AG20443 (cell line): ENCODE results near the gene RAB11FIP4.

Experiments used
- DNase-seq: peaks from one replicate; pipeline ENCODE4 v3.0.0; 2012; ENCODE audit warnings: low spot score, mixed read lengths

RAB11FIP4 gene

DNA sequence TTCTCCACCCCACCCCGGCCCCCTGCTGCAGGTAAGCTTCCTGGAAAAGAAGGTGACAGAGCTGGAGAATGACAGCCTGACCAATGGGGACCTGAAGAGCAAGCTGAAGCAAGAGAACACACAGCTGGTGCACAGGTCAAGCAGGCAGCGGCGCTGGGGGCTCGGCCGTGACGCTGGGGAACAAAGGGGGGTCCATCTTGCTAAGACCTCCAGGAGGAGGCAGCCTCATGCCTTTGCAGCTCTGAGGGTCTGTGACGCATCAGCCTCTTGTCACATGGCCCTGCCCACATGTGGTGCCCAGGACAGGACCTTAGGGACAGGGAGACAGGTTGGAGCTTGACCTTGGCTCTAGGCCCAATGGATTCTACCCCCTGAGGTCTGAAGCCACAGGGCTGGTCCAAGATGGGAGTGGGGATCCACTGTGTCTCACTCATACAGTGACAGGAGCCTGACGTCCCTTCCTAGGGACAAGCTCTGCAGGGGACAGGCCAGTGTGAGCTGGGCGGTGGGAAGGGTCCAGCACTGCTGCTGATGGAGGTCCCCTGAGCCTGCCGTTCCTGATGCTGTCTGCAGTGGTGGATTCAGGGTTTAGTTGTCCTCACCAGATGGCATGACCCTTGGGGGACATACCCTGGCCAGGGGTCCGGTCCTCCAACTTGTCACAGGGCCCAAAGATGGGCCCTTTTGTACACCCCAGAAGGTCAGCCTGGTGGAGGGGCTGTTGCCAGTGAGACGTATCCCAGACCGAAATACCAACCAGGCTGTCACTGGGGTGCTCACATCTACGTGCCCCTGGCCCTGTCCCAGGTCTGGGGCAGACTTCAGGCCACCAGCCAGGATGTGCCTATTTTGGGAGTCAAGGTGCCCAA, 132.6 kb downstream of the RAB11FIP4 start:
- no peak for DNase-seq

DNA sequence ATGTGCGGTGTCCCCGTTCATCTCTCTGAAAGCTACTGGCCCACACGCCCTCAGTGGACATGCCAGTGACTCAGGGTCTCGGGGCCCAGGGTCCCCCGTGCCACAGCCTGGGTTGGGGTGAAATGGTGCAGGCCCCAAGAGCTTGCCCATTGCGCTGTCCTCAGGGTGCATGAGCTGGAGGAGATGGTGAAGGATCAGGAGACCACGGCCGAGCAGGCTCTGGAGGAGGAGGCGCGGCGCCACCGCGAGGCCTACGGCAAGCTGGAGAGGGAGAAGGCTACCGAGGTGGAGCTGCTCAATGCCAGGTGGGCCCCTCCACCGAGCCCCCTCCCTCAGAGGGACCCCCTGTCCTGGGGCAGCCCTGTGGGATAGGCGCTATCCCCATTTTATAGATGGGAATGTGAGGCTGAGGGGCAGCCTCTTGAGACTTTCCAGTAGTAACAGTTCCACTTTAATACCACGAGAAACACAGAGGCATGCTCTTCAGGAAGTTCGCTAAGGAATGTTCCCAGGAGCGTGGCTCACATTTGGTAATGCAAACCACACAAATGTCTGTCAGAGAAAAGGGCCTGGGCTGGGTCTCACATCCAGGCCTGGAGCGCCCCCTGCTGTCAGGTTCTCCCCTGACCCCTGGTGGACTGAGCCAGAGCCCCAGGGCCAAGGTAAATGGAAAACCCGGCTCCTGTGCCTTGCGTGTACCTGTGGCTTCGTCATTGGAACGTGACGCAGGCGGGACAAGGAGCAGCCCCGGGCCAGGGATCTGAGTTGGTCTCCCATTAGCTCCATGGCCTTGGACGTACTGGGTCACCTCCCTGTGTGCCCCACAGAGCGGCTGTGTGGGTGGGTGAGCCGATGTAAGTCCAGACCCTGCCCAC, 133.7 kb downstream of the RAB11FIP4 start:
- peak; percentile 94 for DNase-seq

DNA sequence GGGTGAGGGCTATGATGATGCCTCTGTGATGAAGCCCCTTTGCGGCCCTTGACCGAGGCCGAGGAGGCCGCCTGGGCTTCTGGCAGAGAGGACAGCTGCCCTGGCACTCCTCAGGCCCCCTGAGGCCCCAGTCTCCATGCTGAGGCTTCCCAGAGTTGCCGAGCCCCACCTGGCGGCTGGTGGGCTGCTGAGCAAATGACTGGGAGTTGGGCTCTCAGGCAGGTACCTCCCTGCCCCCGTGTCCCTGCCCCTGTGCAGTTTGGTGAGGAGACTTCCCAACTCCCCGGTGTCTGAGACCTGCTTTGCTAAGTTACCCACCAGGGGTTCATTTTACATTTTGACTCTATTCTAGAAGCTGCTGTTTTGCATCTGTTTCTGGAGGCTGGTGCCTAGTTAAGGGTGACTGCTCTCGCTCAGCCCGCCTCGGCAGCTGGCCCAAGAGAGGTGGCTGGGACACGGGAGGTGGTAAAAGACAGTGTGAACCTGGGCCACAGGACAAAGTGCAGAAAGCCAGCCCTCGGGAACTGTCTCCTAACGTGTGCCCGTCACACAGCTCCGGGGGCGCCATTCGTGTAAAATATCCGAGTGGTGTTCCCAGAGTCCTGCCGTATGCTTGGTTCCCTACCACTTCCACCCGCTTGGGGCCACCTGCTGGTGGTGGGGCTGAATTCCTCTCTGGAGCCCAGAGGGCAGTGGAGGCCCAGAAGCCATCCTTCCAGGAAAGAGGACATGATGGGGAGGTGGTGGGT, 134.5 kb downstream of the RAB11FIP4 start:
- DNase-seq: peak; percentile 61

DNA sequence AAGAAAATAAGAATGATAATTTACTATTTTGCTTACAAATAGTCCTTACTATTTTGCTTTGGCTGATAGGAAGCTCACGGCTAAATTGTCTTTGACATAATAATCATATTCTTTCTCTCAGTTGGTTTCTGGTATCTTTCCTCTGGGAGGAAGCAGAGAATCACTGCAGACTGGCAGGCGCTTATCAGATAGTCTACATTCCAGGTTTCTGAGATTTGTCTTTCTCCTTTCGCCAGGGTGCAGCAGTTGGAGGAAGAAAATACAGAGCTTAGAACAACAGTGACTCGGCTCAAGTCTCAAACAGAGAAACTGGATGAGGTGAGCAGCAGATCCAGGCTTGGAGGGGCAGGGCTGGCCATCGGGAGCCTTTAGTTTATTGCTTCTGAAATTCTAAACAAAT, 136.1 kb downstream of the RAB11FIP4 start:
- DNase-seq: no peak

DNA sequence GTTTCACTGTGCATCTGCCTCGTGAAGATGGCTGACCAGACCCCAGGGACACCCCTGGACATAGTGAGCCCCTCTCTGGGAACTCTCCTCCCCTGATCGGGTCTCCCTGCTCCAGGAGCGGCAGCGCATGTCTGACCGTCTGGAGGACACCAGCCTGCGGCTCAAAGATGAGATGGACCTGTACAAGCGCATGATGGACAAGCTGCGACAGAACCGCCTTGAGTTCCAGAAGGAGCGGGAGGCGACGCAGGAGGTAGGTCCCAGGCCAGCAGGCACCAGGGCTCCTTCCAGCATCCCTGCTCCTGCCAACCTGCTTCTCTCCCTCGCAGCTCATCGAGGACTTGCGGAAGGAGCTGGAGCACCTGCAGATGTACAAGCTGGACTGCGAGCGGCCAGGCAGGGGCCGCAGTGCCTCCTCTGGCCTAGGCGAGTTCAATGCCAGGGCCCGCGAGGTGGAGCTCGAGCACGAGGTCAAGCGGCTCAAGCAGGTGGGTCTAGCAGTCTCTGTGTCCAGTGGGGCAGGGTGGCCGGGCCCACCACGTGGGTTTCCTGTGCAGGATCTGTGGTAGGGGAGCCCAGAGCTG, 136.9 kb downstream of the RAB11FIP4 start:
- DNase-seq: no peak

DNA sequence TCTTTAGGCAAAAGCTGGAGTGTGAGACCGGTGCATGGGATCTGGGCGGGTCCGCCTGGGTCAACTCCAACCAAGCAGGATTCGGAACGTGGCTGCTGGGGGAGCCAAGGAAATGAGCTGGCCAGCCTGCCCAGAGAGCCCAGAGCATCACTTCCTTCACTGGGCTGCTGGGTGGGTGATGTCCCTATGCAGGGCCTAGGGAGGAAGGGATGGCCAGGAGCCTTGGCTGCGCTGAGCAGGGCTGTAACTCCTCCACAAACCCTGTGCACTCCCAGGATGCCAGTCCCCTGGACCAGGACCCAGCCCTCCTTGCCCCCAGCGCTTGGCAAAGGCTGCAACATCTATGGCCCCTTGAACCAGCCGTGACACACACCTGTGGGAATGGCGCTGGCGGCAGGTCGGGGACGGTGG, 138.4 kb downstream of the RAB11FIP4 start:
- no peak for DNase-seq

DNA sequence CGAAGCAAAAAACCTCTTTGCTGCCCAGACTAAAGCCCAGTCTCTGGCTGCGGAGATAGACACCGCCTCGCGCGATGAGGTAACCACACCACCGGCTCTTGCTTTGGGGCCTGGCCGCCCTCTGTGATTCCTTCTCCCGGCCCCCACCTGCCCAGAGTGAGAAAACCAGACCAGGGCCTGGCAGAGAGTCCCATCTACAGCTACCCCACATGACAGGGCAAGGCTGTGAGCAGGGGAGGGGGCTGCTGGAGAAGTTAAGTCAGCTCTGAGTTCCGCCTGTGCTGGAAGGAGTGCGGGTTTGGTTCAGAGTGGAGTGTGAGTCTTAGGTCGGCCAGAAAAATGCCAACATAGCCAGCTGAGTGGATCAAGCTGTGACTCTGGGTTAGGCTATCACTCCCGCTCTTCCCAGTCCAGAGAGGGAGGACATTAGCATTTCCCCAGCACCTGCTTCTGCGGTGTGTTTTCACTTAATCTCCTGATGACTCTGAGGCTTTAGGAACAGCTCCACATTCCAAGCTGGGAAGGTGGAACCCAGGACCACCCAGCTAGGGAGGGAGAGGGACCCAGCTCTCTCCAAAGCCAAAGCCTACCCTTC, 139.0 kb downstream of the RAB11FIP4 start:
- DNase-seq: no peak

DNA sequence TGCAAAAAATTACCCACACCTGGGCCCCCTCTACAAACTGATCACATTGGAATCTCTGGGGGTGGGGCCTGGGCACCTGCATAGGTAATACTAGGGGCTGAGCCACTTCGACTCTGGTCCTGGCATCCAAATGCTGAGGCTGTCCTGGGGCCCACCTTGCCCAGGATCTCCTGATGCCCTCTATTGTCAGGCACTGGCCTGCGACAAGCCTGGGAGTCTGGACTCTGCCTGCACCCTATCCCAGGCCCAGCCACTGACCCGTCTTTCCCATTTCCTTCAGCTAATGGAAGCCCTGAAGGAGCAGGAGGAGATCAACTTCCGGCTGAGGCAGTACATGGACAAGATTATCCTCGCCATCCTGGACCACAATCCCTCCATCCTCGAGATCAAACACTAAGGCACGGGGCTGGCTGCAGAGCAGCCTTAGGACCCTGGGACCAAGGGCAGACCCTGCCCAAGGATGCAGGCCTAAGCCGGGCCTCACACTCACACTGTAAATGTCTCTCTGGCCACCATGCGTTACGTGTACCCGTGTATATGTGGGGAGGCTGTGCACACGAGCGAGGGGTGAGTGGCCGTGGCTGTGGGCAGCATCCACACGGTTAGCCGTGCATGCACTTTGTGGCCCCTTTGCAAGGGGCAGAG, 140.0 kb downstream of the RAB11FIP4 start:
- DNase-seq: no peak

DNA sequence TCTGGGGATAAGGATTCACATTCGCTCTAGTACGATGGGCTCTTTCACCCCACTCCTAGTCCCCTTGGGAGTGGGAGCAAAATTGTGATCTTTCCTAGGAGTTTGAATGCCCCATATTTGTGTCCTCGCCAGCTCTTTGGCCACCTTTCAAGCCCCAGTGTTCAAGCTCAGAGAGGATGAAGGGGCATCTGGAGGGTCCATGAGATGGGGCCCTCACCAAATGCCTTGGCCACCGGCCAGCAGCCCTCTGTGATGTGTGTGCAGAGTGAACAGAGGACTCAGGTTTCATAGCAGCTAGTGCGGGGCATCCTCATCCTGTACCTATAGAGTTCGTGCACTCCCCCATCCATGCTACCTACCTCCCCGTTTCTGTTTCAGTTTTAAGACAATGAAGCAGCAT, 140.6 kb downstream of the RAB11FIP4 start:
- no peak for DNase-seq

DNA sequence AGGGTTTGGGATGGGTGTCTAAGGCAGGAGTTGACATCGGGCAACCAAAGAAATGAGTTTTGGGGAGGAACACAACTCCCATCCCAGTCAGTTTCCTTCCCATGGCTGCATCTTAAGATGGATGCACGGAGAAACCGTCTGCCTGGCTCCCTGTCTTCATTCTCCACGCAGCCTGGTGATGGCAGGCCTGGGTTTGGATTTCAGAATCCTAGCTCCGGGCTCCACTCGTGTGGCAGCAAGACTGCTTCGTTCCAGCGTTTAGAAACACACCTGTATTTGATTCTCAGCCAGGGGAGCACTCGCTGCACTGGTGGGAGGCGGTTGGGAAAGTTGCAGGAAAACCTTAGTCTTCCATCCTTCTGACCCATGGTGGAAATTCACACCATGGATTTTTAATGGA, 141.1 kb downstream of the RAB11FIP4 start:
- DNase-seq: no peak

DNA sequence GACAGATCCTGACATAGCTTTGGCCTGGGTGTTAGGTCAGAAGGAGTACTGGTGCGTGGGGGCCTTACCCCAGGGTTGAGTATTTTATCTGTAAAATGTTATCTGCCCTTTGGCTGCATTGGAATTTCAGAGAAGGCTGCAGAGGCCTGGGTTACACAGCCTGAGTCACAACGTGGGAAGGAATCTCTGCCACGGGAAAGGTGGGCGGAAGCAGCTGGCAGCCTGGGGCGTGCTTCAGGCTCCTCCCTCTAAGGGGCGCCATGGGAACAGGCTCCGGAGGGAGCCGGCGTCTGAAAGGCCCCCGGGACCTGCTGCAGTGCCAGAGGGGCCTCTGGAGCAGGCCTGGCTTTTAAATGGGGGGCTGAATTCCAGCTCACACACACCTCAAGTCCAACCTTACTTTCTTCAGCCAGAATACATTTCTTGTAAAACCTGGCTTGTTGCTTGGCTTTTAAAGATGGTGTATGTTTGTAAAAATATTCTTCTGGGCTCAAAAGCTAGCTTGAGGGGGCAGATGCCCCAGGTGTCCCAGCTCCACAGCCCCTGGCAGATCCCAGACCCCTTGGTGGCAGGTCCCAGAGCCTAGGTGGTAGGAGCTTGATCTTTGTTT, 142.2 kb downstream of the RAB11FIP4 start:
- DNase-seq: peak; percentile 90

DNA sequence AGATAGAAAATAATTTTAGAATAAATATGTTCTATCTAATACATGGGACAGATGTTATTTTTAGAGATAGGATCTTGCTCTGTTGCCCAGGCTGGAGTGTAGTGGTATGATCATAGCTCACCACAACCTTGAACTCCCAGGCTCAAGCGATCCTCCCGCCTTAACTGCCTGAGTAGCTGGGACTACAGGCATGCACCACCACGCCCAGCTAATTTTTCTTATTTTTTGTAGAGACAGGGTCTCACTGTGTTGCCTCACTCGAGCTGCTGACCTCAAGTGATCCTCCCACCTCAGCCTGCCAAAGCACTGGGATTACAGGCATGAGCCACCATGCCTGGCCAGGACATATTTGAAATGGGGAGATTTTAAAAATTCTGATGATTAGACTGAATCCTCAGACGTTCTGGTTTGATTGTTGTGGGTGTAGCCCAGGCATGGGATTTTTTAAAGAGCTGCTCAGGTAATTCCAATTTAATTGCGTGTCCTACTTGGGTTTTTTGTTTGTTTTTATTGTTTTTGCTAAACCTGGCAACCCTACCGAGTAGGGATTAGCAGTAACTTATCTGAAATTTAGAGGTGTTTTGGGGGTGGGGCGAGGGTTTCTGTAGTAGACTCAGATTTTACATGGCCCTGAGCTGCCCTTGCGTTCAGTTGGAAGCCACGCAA, 142.9 kb downstream of the RAB11FIP4 start:
- no peak for DNase-seq

DNA sequence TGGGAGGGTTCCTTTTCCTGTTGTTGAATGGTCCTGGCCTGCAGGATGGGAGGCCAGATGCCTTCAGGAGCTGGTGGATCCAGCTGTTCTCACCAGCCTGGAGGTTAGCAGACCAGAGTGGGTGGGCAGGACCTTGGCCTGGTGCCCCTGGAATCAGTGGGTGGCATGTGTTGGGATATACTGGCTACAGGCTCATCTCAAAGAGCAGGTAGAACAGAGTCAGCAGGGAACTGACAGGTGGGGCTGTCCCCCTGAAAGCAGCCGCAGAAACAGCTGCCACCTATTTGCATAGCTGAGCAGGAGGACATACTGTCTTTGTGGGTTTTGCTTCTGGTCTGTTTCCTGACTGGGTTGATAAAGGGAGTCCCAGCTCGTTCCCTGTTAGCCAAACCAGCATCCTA, 144.1 kb downstream of the RAB11FIP4 start:
- DNase-seq: no peak

DNA sequence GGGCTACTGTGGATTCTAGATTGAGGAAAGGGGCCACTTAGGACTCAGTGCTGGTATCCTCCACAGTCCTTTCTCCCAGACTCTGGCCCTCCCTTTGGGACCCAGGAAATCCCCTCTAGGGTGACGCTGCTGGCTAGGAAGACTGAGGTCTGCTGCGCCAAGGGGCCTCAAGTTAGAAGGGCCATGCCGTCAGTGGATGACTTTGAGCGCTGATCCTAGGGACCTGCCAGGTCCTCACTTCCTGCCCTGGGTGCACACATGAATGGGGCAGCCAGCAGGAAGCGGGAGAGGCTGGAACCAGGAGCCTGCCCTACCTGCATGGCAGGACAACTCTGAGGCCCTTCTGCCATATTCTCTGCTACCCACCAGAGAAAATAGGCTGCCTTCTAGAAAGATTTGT, 145.0 kb downstream of the RAB11FIP4 start:
- DNase-seq: no peak

DNA sequence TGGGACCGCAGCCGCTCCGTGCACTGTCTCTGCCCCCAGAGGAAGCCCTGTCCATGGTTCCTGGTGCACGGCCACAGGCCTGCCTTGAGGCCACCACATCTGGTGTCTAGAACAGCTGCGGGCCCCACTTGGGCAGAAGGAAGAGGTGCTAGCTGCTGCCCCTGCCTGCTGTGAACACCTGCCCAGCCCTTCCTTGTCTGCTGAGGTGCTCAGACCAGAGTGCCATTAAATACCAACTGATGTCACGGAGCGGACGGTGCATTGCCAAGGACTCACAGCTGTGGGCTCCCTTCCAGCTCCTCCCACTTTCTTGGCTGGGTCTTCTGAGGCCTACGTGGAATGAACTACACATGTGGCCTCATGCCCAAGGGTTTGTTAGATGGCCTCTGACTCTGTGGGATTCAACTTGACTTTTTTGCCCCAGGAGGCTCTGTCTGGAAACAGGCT, 146.1 kb downstream of the RAB11FIP4 start:
- DNase-seq: no peak

DNA sequence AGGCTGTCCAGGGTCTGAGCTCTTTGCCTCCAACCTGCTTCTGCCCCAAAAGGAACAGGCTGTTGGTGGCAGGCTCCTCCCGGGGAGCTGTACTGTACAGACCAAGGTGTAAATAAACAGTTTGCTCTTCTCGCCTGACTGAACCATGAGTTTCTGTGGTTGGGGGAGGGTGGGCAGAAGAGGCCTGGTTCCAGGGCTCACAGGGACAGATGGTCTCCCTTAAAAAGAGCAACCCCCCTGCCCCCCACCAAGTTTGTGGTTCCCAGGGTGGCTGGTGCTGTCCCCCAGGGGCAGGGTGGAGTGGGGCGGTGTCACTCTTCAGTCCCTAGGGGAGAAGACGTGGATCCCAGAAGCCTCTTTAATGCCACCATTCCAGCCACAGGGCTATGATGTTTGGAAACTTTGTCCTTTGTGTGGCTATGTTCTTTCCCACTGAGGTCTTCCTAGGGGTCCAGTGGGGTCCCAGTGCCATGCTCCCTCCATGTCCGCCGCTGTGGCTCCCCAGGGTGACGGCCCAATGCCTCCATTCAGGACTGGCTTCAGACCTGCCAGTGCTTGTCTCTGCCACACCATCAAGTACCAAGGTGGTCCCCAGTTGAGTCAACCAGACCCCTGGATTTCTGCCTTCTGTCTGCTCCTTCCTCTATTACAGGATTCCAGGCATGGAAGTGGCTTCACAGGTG, 146.7 kb downstream of the RAB11FIP4 start:
- DNase-seq: no peak

DNA sequence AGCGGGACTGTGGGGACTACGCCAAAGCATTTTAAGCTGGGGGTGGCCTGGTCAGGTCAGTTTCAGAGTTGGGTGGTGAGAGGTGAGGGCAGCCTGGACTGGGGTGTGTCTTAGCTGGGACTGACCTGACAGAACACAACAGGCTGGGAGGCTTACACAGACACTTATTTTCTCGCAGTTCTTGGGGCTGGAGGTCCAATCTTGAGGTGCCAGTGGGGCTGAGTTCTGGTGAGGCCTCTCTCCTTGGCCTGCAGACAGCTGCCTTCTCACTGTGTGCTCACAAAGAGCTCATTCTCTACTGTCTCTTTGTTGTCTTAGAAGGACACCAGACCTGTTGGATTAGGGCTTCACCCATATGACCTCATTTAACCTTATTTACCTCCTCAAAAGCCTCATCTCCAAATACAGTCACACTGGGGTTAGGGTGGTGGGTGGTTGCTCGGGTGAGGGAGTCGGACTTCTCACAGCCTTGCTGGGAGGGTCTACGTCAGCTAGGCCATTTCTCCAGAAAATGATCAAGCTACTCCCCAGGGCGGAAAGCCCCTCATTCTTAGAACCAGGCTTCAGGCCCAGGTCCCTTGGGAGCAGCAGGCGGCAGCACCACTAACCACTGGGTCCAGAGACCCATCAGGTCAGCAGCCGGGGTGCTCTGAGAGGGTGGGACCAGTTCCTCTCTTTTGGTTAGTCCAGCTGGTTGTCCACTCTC, 149.3 kb downstream of the RAB11FIP4 start:
- no peak for DNase-seq

DNA sequence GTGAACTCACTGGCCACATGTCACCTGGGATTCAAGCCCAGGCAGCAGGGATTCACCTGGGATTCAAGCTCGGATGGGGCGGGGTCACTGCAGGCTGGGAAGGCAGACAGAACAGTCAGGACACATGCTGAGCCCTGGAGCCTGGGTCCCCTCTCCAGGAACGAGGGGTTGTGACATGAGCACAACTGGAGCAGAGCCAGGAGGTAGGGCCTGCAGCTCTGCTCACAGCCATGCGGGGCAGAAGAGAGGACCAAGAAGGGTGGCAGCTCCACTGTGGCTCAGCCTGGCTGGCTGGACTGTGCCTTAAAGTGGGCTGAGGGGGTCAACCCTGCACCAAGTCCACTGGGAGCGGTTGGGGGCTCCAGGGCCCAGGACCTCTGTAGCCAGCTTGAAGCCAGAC, 150.1 kb downstream of the RAB11FIP4 start:
- DNase-seq: peak; percentile 55

DNA sequence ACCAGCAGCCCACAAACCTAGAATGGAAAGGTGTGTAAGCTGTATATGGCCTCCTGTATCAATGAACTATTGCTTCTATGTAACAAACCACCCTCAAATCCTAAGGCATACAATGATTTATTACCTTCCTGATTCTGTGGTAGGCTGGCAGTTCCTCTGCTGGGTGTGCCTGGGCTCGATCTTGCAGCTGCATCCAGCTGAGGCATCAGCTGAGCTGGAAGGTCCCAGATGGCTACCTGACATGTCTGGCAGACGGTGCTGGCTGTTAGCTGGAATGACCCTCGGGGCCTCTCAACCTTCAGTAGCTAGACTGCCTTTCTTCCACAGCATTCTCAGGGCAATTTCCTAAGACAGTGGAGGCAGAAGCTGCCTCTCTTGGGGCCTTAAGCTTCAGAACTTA, 152.7 kb downstream of the RAB11FIP4 start:
- DNase-seq: no peak
